Measurements from ENCODE around the gene FGB.

Gene FGB

DNA sequence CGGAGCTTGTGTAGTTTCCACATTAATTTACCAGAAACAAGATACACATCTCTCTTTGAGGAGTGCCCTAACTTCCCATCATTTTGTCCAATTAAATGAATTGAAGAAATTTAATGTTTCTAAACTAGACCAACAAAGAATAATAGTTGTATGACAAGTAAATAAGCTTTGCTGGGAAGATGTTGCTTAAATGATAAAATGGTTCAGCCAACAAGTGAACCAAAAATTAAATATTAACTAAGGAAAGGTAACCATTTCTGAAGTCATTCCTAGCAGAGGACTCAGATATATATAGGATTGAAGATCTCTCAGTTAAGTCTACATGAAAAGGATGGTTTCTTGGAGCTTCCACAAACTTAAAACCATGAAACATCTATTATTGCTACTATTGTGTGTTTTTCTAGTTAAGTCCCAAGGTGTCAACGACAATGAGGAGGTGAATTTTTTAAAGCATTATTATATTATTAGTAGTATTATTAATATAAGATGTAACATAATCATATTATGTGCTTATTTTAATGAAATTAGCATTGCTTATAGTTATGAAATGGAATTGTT lies at the start of gene FGB:
FGB (plus strand) TSS at position 315 of the 558 bp plus-strand sequence; CDS start at position 323, 8 bp downstream.
- DNase-seq: no peak

GRCh38 chr4:154516318-154517029 lies 46.3 kb upstream of the FGB start:
- no peak for DNase-seq

DNA sequence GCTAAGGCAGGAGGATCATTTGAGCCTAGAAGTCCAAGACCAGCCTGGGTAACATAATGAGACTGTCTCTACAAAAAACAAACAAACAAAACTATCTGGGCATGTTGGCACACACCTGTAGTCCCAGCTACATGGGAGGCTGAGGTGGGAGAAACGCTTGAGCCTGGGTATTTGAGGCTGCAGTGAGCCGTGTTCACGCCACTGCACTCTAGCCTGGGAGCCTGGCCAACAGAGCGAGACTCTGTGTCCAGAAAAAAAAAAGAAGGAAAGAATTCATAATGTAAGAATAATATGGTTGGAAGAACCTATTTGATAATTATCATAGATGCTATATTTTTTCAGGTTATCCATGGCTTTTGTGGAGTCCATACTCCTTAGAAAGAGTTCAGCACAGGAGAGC lies 45.2 kb upstream of the FGB start:
- DNase-seq: no peak

DNA sequence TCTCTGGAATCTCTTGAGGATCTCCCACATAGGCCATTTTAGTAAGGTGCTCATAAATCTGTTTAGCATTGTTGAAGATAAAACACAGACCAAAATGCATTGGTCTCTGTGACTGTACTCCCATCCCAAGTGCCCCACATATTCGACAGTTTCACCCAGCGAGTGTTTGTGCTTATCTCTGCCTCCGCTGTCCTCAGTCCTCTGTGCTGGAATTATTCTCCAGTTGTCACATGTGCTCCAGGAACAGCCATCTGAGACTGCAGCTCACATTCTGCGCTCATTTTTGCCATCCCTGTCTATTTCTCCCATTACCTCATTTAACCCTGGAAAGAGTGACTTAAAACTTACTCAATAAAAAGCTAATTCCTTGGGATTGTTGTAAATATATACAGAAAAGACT lies 43.6 kb upstream of the FGB start:
- no peak for DNase-seq

DNA sequence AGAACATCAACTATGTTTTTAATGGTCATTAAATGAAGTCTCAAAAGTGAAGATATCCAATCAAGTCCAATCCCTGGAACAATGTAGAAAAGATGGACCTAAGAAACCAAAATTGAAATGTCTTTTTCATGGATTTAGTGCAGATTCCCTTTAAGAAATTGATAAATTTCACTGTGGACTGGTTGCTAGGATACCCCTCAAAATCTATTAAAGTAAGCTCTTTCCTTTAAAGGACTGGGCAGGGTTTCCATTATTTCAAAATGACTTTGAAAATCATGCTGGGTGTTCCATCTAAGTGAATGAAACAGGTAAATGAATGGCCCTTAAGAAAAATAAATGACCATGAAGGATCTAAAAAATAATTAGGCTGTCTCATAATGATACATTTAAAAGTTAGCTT lies 41.2 kb upstream of the FGB start:
- no peak for DNase-seq

- no peak for DNase-seq
These were observed 36.7 kb upstream of the FGB start for GRCh38 chr4:154526151-154526550.

DNA sequence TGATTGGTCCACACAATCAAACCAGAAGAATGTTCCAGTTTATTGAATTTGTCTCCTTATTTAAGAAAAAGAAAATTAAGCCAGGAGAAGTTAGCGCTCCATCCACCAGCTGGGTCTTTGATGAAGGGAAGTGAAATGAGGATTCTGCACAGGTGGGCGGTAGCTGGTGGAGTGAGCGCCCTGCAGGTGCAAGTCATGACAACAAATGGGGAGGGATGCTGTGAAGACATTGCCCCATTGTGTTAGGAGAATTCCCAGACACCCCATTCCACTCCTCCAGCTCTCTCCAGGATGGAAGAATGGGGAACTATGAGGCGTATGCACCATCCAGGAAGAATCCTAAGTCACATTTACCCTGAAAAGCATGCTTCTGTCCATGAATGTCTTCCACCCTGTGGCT lies 35.5 kb upstream of the FGB start:
- DNase-seq: no peak

- DNase-seq: no peak
These were observed 33.9 kb upstream of the FGB start for GRCh38 chr4:154528869-154529268.

DNA sequence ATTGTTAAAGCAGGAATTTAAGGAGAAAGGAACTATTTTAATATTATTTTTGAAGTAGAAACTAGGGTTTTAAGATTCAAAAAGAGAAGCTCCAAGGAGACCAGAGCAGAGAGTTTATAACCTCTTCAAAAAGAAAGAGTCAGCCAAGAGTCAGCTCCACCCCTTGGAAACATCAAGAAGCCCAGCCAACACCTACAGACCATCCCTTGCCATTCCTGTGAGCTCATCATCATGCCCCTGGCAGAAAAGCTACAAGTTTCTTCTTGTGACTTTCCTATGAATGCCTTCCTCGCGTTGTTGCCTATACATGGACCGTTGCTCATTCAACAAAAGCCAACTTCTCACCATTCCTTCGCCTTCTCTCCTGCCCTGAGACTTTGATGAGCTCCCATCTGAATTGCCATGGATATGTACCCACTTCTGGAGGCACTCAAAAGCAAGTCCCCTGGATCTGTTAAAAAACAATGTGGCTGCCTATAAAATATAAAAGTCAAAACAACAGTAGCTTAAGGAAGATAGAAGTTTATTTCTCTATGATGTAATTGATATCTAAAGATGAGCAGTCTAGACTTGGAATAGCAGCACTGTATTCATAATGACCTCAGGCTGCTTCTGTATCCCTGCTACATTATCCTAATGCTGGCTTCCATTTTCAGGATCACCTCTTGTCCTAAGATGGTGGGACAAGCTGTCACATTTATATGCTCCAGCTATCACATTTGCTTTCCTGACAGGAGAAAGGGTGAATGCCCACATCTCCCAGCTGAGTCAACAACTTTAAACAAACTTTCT lies 32.9 kb upstream of the FGB start:
- no peak for DNase-seq

- DNase-seq: no peak
These were observed 28.5 kb upstream of the FGB start for GRCh38 chr4:154534296-154534695.

GRCh38 chr4:154542271-154542879 lies 20.4 kb upstream of the FGB start:
- DNase-seq: no peak

- DNase-seq: no peak
These were observed 17.1 kb upstream of the FGB start for GRCh38 chr4:154545689-154546088.

DNA sequence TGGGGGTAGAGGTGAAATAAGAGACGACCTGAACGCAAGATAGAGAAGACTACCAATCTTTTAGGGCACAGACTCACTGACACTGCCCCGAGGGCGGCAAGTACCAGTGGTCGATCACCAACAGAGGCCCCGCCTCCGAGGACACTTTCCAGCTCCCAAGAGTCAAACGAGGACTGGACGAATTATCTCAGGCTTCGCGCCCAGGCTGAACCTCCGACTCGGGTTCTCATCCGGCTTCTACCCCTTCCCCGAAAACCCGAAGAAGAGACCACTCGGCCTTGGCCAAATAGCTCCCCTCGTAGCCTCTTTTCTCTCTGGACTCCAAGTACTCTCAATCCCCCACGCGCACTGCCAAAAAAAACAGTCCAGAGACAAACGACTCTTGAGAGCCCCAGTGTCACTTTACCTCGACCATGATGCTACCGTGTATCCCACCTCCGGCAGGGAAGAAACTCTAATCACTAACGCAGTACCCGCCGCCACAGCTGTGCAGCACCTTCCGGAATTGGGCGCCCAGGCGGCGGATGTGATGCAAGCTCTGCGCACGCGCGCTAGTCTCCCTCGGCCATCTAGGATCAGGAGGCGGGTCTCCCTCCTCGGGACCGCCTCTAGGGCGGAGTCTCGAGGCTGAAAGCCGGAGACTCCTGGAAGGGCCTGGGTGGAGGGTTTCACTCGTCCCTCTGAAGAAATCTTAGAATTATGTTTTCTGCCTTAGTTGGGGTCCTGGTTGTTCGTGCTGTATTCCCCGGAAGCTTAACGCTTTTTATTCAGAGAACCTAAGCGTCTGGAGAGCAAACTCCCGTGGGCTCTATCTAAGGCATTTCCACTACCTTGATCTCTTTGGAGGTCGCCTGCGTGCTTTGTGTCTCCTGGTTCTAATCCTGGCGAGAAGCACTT lies 12.7 kb upstream of the FGB start, which contains the start of gene PLRG1:
PLRG1 (minus strand) TSS at position 507 of the 897 bp plus-strand sequence; CDS start at position 415, 92 bp downstream.
- peak; percentile 94 for DNase-seq

DNA sequence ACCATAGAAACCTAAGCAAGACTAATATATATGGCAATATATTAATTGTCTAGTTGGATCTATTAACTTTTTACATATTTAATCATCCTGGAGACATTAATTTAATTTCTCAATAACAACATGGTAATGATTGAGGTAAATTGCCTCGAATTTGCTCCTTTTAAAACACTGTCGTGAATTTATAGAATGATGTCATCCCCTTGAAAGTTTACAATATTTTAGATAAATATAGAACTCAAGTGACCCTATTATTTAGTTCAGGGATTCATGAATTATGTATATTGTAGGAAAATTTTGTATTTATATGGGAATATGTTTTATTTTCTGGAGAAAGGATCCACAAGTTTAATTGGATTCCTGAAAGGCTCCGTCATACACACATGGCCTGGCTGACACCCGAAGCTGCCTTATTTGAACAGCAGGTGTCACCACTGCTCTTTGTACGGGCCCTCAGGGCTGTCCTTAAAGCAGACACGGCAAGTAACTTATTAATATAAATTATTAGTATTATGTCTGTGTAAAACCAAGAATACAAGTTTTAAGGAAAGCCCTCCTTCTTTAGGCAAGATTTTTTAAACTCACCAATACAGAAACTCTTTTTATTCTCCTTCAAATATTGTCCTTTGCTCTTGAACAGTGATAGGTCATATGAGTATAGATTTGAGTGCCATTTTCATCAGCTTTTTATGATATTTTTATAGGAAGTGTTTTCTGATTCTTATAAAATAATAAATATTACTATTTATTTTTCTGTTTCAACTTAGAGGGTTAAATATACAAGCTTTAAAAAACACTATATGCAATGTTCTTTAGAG lies 10.7 kb upstream of the FGB start:
- peak; percentile 47 for DNase-seq

- no peak for DNase-seq
These were observed 3.7 kb upstream of the FGB start for GRCh38 chr4:154559141-154559493.

DNA sequence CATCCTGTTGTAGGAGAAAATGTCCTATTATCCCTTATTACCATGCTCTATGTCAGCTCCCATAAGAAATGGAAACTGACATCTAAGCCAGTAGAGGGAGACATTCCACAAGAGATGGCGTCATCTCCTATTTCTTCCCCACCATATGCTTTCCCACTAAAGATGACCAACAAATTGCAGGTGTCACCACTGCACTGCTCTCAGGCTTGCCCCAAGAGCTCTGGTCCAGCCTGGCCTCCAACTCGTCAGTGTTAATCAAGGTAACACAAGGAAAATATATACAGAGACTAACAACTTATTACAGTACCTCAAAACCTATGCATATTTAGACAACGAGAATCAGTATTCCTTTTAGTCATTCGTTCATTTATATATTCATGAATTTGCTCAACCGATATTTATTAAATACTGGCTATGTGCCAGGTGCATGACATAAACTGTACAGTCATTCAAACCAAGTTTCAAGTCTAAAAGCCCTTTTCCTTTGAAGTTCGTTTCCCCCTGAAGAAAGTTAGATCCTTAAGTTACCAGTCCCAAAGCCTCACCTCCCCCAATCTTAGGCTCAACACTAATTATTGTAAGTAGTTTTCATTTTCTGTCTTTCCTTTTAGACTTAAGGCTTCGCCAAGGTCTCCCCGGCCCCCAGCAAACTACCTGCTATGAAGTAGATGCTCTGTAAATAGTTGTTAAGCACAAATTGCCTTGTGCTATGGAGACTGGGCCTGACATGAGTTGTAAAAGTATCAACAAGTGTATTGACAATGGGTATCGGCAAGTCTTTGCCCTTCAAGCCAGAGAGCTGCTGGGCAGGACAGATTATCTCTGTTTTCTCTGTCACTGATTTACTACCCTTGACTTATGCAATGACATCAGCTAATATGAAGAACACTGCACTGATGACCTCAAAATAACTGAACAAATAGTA lies 3.1 kb upstream of the FGB start:
- peak; percentile 9 for DNase-seq

DNA sequence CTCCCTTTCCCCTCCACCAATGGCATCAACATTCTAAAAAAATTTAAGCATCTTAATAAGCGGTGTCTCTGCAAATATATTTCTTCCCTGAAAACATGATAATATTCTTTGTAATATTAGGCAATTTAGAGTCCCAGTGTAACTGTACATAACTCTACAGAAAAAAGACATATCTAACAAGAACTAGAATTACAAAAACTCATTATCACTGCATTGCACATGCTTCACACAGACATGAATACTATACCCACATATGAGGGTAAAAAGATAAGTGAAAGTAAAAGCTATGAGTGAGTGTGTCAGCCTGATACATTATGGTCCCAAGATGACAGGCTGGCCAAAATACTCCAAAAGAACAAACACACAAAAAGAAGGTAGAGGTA lies 2.4 kb upstream of the FGB start:
- DNase-seq: no peak

DNA sequence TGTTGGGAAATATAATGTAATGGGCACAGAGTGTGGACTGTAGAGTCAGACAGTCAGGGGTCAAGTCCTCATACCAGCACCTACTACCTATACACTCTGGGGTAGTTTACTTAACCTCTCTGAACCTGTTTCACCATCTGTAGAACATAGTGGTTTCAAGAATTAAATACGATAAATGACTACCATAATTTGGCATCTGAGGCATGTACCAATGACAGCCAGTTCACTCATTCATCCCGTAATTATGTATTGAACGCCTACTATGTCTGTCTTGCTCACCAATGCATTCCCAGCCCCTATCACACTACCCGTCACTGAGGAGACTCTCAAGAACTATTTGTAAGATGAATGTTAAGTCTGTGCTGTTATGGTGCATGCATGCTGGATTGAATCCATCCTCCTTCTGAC lies 2.0 kb upstream of the FGB start:
- DNase-seq: no peak

GRCh38 chr4:154564311-154564710 lies 1.5 kb downstream of the FGB start:
- no peak for DNase-seq

DNA sequence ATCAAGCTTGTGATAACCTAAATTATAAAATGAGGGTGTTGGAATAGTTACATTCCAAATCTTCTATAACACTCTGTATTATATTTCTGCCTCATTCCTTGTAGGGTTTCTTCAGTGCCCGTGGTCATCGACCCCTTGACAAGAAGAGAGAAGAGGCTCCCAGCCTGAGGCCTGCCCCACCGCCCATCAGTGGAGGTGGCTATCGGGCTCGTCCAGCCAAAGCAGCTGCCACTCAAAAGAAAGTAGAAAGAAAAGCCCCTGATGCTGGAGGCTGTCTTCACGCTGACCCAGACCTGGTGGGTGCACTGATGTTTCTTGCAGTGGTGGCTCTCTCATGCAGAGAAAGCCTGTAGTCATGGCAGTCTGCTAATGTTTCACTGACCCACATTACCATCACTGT lies 2.9 kb downstream of the FGB start:
- no peak for DNase-seq
